Measurements from ENCODE around the gene RHOC.

Gene RHOC

GRCh38 chr1:112712701-112713128, 5.8 kb upstream of the RHOC start:
- Histone ChIP-seq H3K4me3 (ENCODE audit: low read depth in 1 of 2, low read length in 2 of 2) (no peak overlapping the region), H2AFZ (ENCODE audit: low read depth, low read length) (no peak overlapping the region), H3K4me1 (ENCODE audit: insufficient read depth, low read length) (peaks cover 21% of the 10 kb centered on the region), H3K27ac (ENCODE audit: low read length) (no peak overlapping the region), H3K79me2 (ENCODE audit: insufficient read depth, low read length) (no peaks in the 10 kb centered on the region), H3K36me3 (ENCODE audit: insufficient read depth, low read length) (no peaks in the 10 kb centered on the region), H3K9me3 (ENCODE audit: insufficient read depth, low read length, severe bottlenecking) (no peaks in the 10 kb centered on the region), H4K20me1 (ENCODE audit: insufficient read depth, low read length) (no peaks in the 10 kb centered on the region; the same call in 1 of the 2 replicates), H3K27me3 (ENCODE audit: insufficient read depth, low read length, poor library complexity) (peaks cover 5% of the 10 kb centered on the region), H3K4me2 (ENCODE audit: insufficient read depth, low read length) (no peak overlapping the region), H3K9ac (ENCODE audit: low read depth, low read length) (no peak overlapping the region)
- TF ChIP-seq EZH2 (IDR thresholded peaks at IDR 0.05; ENCODE audit: borderline replicate concordance, low read depth, low read length, severe bottlenecking) (no peak), CTCF (IDR thresholded peaks at IDR 0.05; ENCODE audit: borderline replicate concordance, extremely low read depth, low read length, poor library complexity, severe bottlenecking) (no peak)
- DNase-seq = no peak
- no peak for ATAC-seq (ENCODE audit: insufficient read depth, low read depth)

- H2AFZ ChIP-seq (ENCODE audit: low read depth, low read length) = no peak overlapping the region
- TF ChIP-seq CTCF (IDR thresholded peaks at IDR 0.05; ENCODE audit: borderline replicate concordance, extremely low read depth, low read length, poor library complexity, severe bottlenecking) (no peak), EZH2 (IDR thresholded peaks at IDR 0.05; ENCODE audit: borderline replicate concordance, low read depth, low read length, severe bottlenecking) (no peak)
- ATAC-seq (ENCODE audit: insufficient read depth, low read depth) (no peak), DNase-seq (no peak)
- no peaks in the 10 kb centered on the region for H3K9me3 ChIP-seq (ENCODE audit: insufficient read depth, low read length, severe bottlenecking)
- no peak overlapping the region for H3K9ac ChIP-seq (ENCODE audit: low read depth, low read length)
- no peaks in the 10 kb centered on the region for H3K79me2 ChIP-seq (ENCODE audit: insufficient read depth, low read length)
- H3K27me3 ChIP-seq (ENCODE audit: insufficient read depth, low read length, poor library complexity) = peaks cover 5% of the 10 kb centered on the region
- H3K27ac ChIP-seq (ENCODE audit: low read length) = no peak overlapping the region
- H3K4me3 ChIP-seq (ENCODE audit: low read depth in 1 of 2, low read length in 2 of 2) = no peak overlapping the region
- H4K20me1 ChIP-seq (ENCODE audit: insufficient read depth, low read length) = no peaks in the 10 kb centered on the region; the same call in 1 of the 2 replicates
- no peaks in the 10 kb centered on the region for H3K36me3 ChIP-seq (ENCODE audit: insufficient read depth, low read length)
- H3K4me2 ChIP-seq (ENCODE audit: insufficient read depth, low read length) = no peak overlapping the region
- H3K4me1 ChIP-seq (ENCODE audit: insufficient read depth, low read length) = peaks cover 23% of the 10 kb centered on the region
Observed at GRCh38 chr1:112712191-112712590, 5.3 kb upstream of the RHOC start.

DNA sequence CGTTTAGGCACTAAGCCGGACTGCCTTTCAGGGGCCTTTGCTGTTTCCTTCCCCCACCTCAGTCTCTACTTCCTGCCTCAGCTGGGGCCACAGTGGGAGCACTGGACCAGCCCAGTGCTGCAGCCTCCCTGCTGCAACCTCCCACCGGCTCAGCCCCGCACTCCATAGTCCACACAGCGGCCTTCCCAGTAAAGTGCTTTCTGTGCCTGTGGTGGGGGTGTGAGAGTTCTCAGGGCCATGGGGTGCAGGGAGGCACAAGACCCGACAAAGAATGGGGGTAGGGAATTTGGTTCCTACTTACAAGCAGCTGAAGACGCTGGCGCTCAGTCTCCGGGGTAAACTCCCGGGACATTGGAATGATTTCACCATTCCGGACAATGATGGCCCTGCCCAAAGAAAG, 4.7 kb upstream of the RHOC start:
- Histone ChIP-seq H3K79me2 (ENCODE audit: insufficient read depth, low read length) (no peaks in the 10 kb centered on the region), H3K4me1 (ENCODE audit: insufficient read depth, low read length) (peaks cover 26% of the 10 kb centered on the region), H3K9me3 (ENCODE audit: insufficient read depth, low read length, severe bottlenecking) (no peaks in the 10 kb centered on the region), H4K20me1 (ENCODE audit: insufficient read depth, low read length) (no peaks in the 10 kb centered on the region; the same call in 1 of the 2 replicates), H3K36me3 (ENCODE audit: insufficient read depth, low read length) (no peaks in the 10 kb centered on the region), H3K9ac (ENCODE audit: low read depth, low read length) (no peak overlapping the region), H3K4me2 (ENCODE audit: insufficient read depth, low read length) (no peak overlapping the region), H2AFZ (ENCODE audit: low read depth, low read length) (no peak overlapping the region), H3K27ac (ENCODE audit: low read length) (no peak overlapping the region), H3K4me3 (ENCODE audit: low read depth in 1 of 2, low read length in 2 of 2) (no peak overlapping the region), H3K27me3 (ENCODE audit: insufficient read depth, low read length, poor library complexity) (peaks cover 5% of the 10 kb centered on the region)
- no peak for DNase-seq
- TF ChIP-seq CTCF (IDR thresholded peaks at IDR 0.05; ENCODE audit: borderline replicate concordance, extremely low read depth, low read length, poor library complexity, severe bottlenecking) (no peak), EZH2 (IDR thresholded peaks at IDR 0.05; ENCODE audit: borderline replicate concordance, low read depth, low read length, severe bottlenecking) (no peak)
- ATAC-seq (ENCODE audit: insufficient read depth, low read depth) = no peak

DNA sequence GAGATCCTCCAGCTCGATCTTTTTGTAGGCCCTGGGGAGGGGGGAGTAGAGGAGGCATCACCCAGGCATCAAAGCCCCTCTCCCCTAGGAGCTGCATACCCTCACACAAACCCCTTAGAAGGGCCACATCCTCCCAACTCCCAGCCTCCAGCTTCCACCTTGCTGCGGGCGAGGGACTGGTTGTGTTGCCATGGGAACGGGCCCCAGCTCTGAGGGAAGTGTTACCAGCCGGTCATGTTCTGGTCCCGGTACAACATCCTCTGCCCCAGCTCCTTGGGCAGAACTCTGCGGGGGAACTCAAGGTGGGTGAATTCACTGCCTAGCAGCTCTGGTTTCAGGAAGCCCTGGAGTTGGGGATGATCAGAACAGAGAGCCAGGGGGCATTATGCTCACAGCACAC, 4.1 kb upstream of the RHOC start:
- H3K4me2 ChIP-seq (ENCODE audit: insufficient read depth, low read length) = no peak overlapping the region
- no peak overlapping the region for H3K9ac ChIP-seq (ENCODE audit: low read depth, low read length)
- H3K27me3 ChIP-seq (ENCODE audit: insufficient read depth, low read length, poor library complexity) = peaks cover 5% of the 10 kb centered on the region
- H3K4me3 ChIP-seq (ENCODE audit: low read depth in 1 of 2, low read length in 2 of 2) = no peak overlapping the region
- H4K20me1 ChIP-seq (ENCODE audit: insufficient read depth, low read length) = no peaks in the 10 kb centered on the region; the same call in 1 of the 2 replicates
- H2AFZ ChIP-seq (ENCODE audit: low read depth, low read length) = no peak overlapping the region
- H3K79me2 ChIP-seq (ENCODE audit: insufficient read depth, low read length) = no peaks in the 10 kb centered on the region
- no peak overlapping the region for H3K27ac ChIP-seq (ENCODE audit: low read length)
- DNase-seq (no peak), ATAC-seq (ENCODE audit: insufficient read depth, low read depth) (no peak)
- no peaks in the 10 kb centered on the region for H3K36me3 ChIP-seq (ENCODE audit: insufficient read depth, low read length)
- no peaks in the 10 kb centered on the region for H3K9me3 ChIP-seq (ENCODE audit: insufficient read depth, low read length, severe bottlenecking)
- TF ChIP-seq EZH2 (IDR thresholded peaks at IDR 0.05; ENCODE audit: borderline replicate concordance, low read depth, low read length, severe bottlenecking) (no peak), CTCF (IDR thresholded peaks at IDR 0.05; ENCODE audit: borderline replicate concordance, extremely low read depth, low read length, poor library complexity, severe bottlenecking) (no peak)
- H3K4me1 ChIP-seq (ENCODE audit: insufficient read depth, low read length) = peaks cover 26% of the 10 kb centered on the region

Measured in DND-41 (cell line).